ENCODE data around the gene UGT3A2.

The UGT3A2 gene

GRCh38 chr5:36058776-36059175 lies 7.9 kb downstream of the UGT3A2 start:
- no peak overlapping the region for H3K23ac ChIP-seq (ENCODE audit: low read depth, low read length, poor library complexity)
- no peak for DNase-seq (ENCODE audit: low spot score)
- no peak overlapping the region for H3K14ac ChIP-seq (ENCODE audit: low read length)
- H3K4me1 ChIP-seq (ENCODE audit: control insufficient read depth in 2 of 2, insufficient read depth in 1 of 2, low read depth in 1 of 2, low read length in 2 of 2) = peaks cover 0 to 9% of the 10 kb centered on the region in 2 donors
- no peaks in the 10 kb centered on the region for H3K36me3 ChIP-seq (replicated peaks in 1 of 2; ENCODE audit: control insufficient read depth in 2 of 2, insufficient read depth in 2 of 2, low read length in 2 of 2)
- no peak overlapping the region for H2AK5ac ChIP-seq (ENCODE audit: low read depth, low read length)
- H2BK12ac ChIP-seq (ENCODE audit: low read length) = no peak overlapping the region
- H3K79me1 ChIP-seq (ENCODE audit: low read depth, low read length) = no peaks in the 10 kb centered on the region
- no peak overlapping the region for H4K8ac ChIP-seq (ENCODE audit: low read depth, low read length)
- peaks cover 0 to 4% (median 0%) of the 10 kb centered on the region in 3 experiments for H3K27me3 ChIP-seq (ENCODE audit: control insufficient read depth in 3 of 3, insufficient read depth in 3 of 3, low read depth in 1 of 3, low read length in 3 of 3)
- no peak overlapping the region for H3K9ac ChIP-seq (ENCODE audit: low read depth, low read length, poor library complexity)
- no peak overlapping the region for H2BK120ac ChIP-seq (ENCODE audit: low read depth, low read length)
- no peak overlapping the region for H4K91ac ChIP-seq (ENCODE audit: low read depth, low read length, poor library complexity)
- H3K27ac ChIP-seq (replicated peaks; ENCODE audit: low read length) = no peak overlapping the region
- H3K4me3 ChIP-seq (ENCODE audit: low read length in 2 of 2) = no peak overlapping the region
- no CpG with 5 or more reads among the region's 2 CpGs for WGBS, 2 donors (ENCODE audit: extremely low coverage in 2 of 2, insufficient read length in 2 of 2, insufficient replicate concordance in 1 of 2)
- H3K18ac ChIP-seq (ENCODE audit: low read length) = no peak overlapping the region
- no peak overlapping the region for H2AFZ ChIP-seq (ENCODE audit: low read length)
- no peak overlapping the region for H2BK15ac ChIP-seq (ENCODE audit: low read length)
- no peak overlapping the region for H2BK5ac ChIP-seq (ENCODE audit: low read length)
- H3K9me3 ChIP-seq (replicated peaks in 1 of 2; ENCODE audit: control insufficient read depth in 2 of 2, insufficient read depth in 1 of 2, low read depth in 1 of 2, low read length in 2 of 2) = no peaks in the 10 kb centered on the region
- H3K4me2 ChIP-seq (ENCODE audit: insufficient read depth, low read length, poor library complexity, severe bottlenecking) = no peak overlapping the region
- H3K4ac ChIP-seq (ENCODE audit: low read length) = no peak overlapping the region

- Histone ChIP-seq H3K4ac (ENCODE audit: low read length) (no peak overlapping the region), H2BK12ac (ENCODE audit: low read length) (no peak overlapping the region), H3K23ac (ENCODE audit: low read depth, low read length, poor library complexity) (no peak overlapping the region), H4K8ac (ENCODE audit: low read depth, low read length) (no peak overlapping the region), H2AK5ac (ENCODE audit: low read depth, low read length) (no peak overlapping the region), H2BK15ac (ENCODE audit: low read length) (no peak overlapping the region), H4K91ac (ENCODE audit: low read depth, low read length, poor library complexity) (no peak overlapping the region), H3K18ac (ENCODE audit: low read length) (no peak overlapping the region), H3K4me2 (ENCODE audit: insufficient read depth, low read length, poor library complexity, severe bottlenecking) (no peak overlapping the region), H3K79me1 (ENCODE audit: low read depth, low read length) (no peaks in the 10 kb centered on the region), H2BK120ac (ENCODE audit: low read depth, low read length) (no peak overlapping the region), H3K27ac (replicated peaks; ENCODE audit: low read length) (no peak overlapping the region), H2BK5ac (ENCODE audit: low read length) (no peak overlapping the region), H2AFZ (ENCODE audit: low read length) (no peak overlapping the region), H3K9me3 (replicated peaks in 1 of 2; ENCODE audit: control insufficient read depth in 2 of 2, insufficient read depth in 1 of 2, low read depth in 1 of 2, low read length in 2 of 2) (no peaks in the 10 kb centered on the region), H3K36me3 (replicated peaks in 1 of 2; ENCODE audit: control insufficient read depth in 2 of 2, insufficient read depth in 2 of 2, low read length in 2 of 2) (no peaks in the 10 kb centered on the region), H3K4me1 (ENCODE audit: control insufficient read depth in 2 of 2, insufficient read depth in 1 of 2, low read depth in 1 of 2, low read length in 2 of 2) (peaks cover 0 to 9% of the 10 kb centered on the region in 2 donors), H3K14ac (ENCODE audit: low read length) (no peak overlapping the region), H3K4me3 (ENCODE audit: low read length in 2 of 2) (no peak overlapping the region), H3K27me3 (ENCODE audit: control insufficient read depth in 3 of 3, insufficient read depth in 3 of 3, low read depth in 1 of 3, low read length in 3 of 3) (peaks cover 0 to 4% (median 0%) of the 10 kb centered on the region in 3 experiments), H3K9ac (ENCODE audit: low read depth, low read length, poor library complexity) (no peak overlapping the region)
- no CpG with 5 or more reads among the region's 2 CpGs for WGBS, 2 donors (ENCODE audit: extremely low coverage in 2 of 2, insufficient read length in 2 of 2, insufficient replicate concordance in 1 of 2)
- DNase-seq (ENCODE audit: low spot score) = no peak
These were observed 9.3 kb downstream of the UGT3A2 start for GRCh38 chr5:36057386-36057785.

- Histone ChIP-seq H2BK12ac (ENCODE audit: low read length) (no peak overlapping the region), H3K4me2 (ENCODE audit: insufficient read depth, low read length, poor library complexity, severe bottlenecking) (no peak overlapping the region), H3K4me1 (ENCODE audit: control insufficient read depth in 2 of 2, insufficient read depth in 1 of 2, low read depth in 1 of 2, low read length in 2 of 2) (peaks cover 0 to 9% of the 10 kb centered on the region in 2 donors), H3K4me3 (ENCODE audit: low read length in 2 of 2) (no peak overlapping the region), H3K79me1 (ENCODE audit: low read depth, low read length) (no peaks in the 10 kb centered on the region), H2AK5ac (ENCODE audit: low read depth, low read length) (no peak overlapping the region), H2BK5ac (ENCODE audit: low read length) (no peak overlapping the region), H3K36me3 (replicated peaks in 1 of 2; ENCODE audit: control insufficient read depth in 2 of 2, insufficient read depth in 2 of 2, low read length in 2 of 2) (no peaks in the 10 kb centered on the region), H3K27me3 (ENCODE audit: control insufficient read depth in 3 of 3, insufficient read depth in 3 of 3, low read depth in 1 of 3, low read length in 3 of 3) (peaks cover 0 to 4% (median 0%) of the 10 kb centered on the region in 3 experiments), H4K8ac (ENCODE audit: low read depth, low read length) (no peak overlapping the region), H3K9me3 (replicated peaks in 1 of 2; ENCODE audit: control insufficient read depth in 2 of 2, insufficient read depth in 1 of 2, low read depth in 1 of 2, low read length in 2 of 2) (no peaks in the 10 kb centered on the region), H2BK120ac (ENCODE audit: low read depth, low read length) (no peak overlapping the region), H3K27ac (replicated peaks; ENCODE audit: low read length) (no peak overlapping the region), H3K18ac (ENCODE audit: low read length) (no peak overlapping the region), H3K4ac (ENCODE audit: low read length) (no peak overlapping the region), H3K23ac (ENCODE audit: low read depth, low read length, poor library complexity) (no peak overlapping the region), H3K14ac (ENCODE audit: low read length) (no peak overlapping the region), H2BK15ac (ENCODE audit: low read length) (no peak overlapping the region), H2AFZ (ENCODE audit: low read length) (no peak overlapping the region), H3K9ac (ENCODE audit: low read depth, low read length, poor library complexity) (no peak overlapping the region), H4K91ac (ENCODE audit: low read depth, low read length, poor library complexity) (no peak overlapping the region)
- WGBS, 2 donors (ENCODE audit: extremely low coverage in 2 of 2, insufficient read length in 2 of 2, insufficient replicate concordance in 1 of 2) = no CpG with 5 or more reads among the region's 5 CpGs
- DNase-seq (ENCODE audit: low spot score) = no peak
These were observed 10.3 kb downstream of the UGT3A2 start for GRCh38 chr5:36056422-36056821.

DNA sequence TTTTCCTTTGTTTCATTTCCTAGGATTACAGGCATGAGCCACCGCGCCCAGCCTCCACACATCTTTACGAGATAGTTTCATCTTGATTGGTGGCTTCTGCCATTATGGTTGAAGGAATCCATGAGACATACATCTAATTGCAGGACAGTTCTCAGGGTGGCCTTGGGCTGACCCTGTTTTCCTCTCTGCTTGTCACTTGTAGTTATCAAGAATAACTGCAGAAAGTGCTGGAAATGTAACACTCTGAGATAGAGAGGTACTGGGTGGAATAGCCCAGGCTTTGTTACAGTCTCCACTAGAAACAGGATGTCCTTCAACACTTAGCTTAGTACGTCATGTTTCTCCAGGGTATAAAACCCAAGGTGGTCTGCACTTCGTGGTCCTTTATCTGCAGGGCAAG lies 10.7 kb downstream of the UGT3A2 start:
- H2BK12ac ChIP-seq (ENCODE audit: low read length) = no peak overlapping the region
- no peak overlapping the region for H3K4me3 ChIP-seq (ENCODE audit: low read length in 2 of 2)
- peaks cover 0 to 4% (median 0%) of the 10 kb centered on the region in 3 experiments for H3K27me3 ChIP-seq (ENCODE audit: control insufficient read depth in 3 of 3, insufficient read depth in 3 of 3, low read depth in 1 of 3, low read length in 3 of 3)
- no peak overlapping the region for H2AK5ac ChIP-seq (ENCODE audit: low read depth, low read length)
- H3K4me2 ChIP-seq (ENCODE audit: insufficient read depth, low read length, poor library complexity, severe bottlenecking) = no peak overlapping the region
- H3K36me3 ChIP-seq (replicated peaks in 1 of 2; ENCODE audit: control insufficient read depth in 2 of 2, insufficient read depth in 2 of 2, low read length in 2 of 2) = no peaks in the 10 kb centered on the region
- H3K4me1 ChIP-seq (ENCODE audit: control insufficient read depth in 2 of 2, insufficient read depth in 1 of 2, low read depth in 1 of 2, low read length in 2 of 2) = peaks cover 0 to 9% of the 10 kb centered on the region in 2 donors
- H2BK120ac ChIP-seq (ENCODE audit: low read depth, low read length) = no peak overlapping the region
- no peak overlapping the region for H4K8ac ChIP-seq (ENCODE audit: low read depth, low read length)
- no peak overlapping the region for H2BK5ac ChIP-seq (ENCODE audit: low read length)
- H4K91ac ChIP-seq (ENCODE audit: low read depth, low read length, poor library complexity) = no peak overlapping the region
- no CpG with 5 or more reads among the region's 5 CpGs for WGBS, 2 donors (ENCODE audit: extremely low coverage in 2 of 2, insufficient read length in 2 of 2, insufficient replicate concordance in 1 of 2)
- no peak overlapping the region for H3K18ac ChIP-seq (ENCODE audit: low read length)
- no peak overlapping the region for H3K14ac ChIP-seq (ENCODE audit: low read length)
- H3K4ac ChIP-seq (ENCODE audit: low read length) = no peak overlapping the region
- H3K79me1 ChIP-seq (ENCODE audit: low read depth, low read length) = no peaks in the 10 kb centered on the region
- no peak overlapping the region for H2AFZ ChIP-seq (ENCODE audit: low read length)
- no peak overlapping the region for H3K27ac ChIP-seq (replicated peaks; ENCODE audit: low read length)
- H3K23ac ChIP-seq (ENCODE audit: low read depth, low read length, poor library complexity) = no peak overlapping the region
- no peaks in the 10 kb centered on the region for H3K9me3 ChIP-seq (replicated peaks in 1 of 2; ENCODE audit: control insufficient read depth in 2 of 2, insufficient read depth in 1 of 2, low read depth in 1 of 2, low read length in 2 of 2)
- no peak for DNase-seq (ENCODE audit: low spot score)
- no peak overlapping the region for H2BK15ac ChIP-seq (ENCODE audit: low read length)
- no peak overlapping the region for H3K9ac ChIP-seq (ENCODE audit: low read depth, low read length, poor library complexity)

Data from neuronal stem cell (in vitro differentiated cells).